Muscle of leg (tissue), 11 donors: ENCODE data around the gene FRMD4A. TPM values are rescaled to one million over a fixed set of nuclear protein-coding genes. Genes with fewer than 3 reads are reported as not detected.

Experiments used
- DNase-seq: peaks from one replicate; pipeline ENCODE4 v3.0.0; 2013
- H3K27ac ChIP-seq: one replicate; pipeline ENCODE4 v1.5.1; 2013; ENCODE audit warnings: mild to moderate bottlenecking, low read length, control low read depth
- H3K27me3 ChIP-seq: one replicate; pipeline ENCODE4 v1.6.1; 2013; ENCODE audit warnings: low read length; ENCODE audit not compliant: control insufficient read depth, insufficient read depth
- H3K36me3 ChIP-seq: one replicate; pipeline ENCODE4 v1.6.1; 2013; ENCODE audit warnings: low read length; ENCODE audit not compliant: control insufficient read depth, insufficient read depth
- H3K4me1 ChIP-seq: one replicate; pipeline ENCODE4 v1.6.1; 2013; ENCODE audit warnings: low read length; ENCODE audit not compliant: control insufficient read depth, insufficient read depth
- H3K4me3 ChIP-seq: one replicate; pipeline ENCODE4 v1.5.1; 2013; ENCODE audit warnings: low read length, control low read depth
- H3K9me3 ChIP-seq: replicated peaks from 2 replicates; pipeline ENCODE4 v1.6.1; 2013; ENCODE audit warnings: low read depth, low read length; ENCODE audit not compliant: control insufficient read depth
- WGBS: methylation state at CpG from one replicate; pipeline ENCODE4 v1.1.5; 2013; ENCODE audit warnings: missing lambda C conversion rate; ENCODE audit not compliant: insufficient coverage; 5-methylcytosine and 5-hydroxymethylcytosine counted together
- polyA plus RNA-seq, 8 donors: library from polyadenylated mRNA; unstranded; fragments of 120-200 nt; gene quantifications; one replicate each; pipeline versions ENCODE4 v1.2.1 to v1.2.3, GENCODE V29; 2013; ENCODE audit warnings: inconsistent platforms in 1 of 8, low replicate concordance in 1 of 8; ENCODE audit not compliant: insufficient read length in 8 of 8, insufficient read depth in 1 of 8
- total RNA-seq: library from RNA; stranded (reverse); fragments of 120-200 nt; gene quantifications from one replicate; pipeline ENCODE4 v1.2.4, GENCODE V29; 2013

FRMD4A gene
- total and polyA plus RNA-seq, 9 donors = 29.1 to 53.1 (median 42.0) TPM

- WGBS = 74% methylated on average over 3 of the region's 3 CpGs
- DNase-seq = no peak
Observed at GRCh38 chr10:13822490-13822889, 508.2 kb downstream of the FRMD4A start.

GRCh38 chr10:13820964-13821337 lies 509.8 kb downstream of the FRMD4A start:
- Histone ChIP-seq H3K4me1 (peaks cover 29% of the 10 kb centered on the region), H3K36me3 (no peaks in the 10 kb centered on the region), H3K9me3 (peaks cover 6% of the 10 kb centered on the region), H3K4me3 (no peak overlapping the region), H3K27ac (peak overlapping the region; percentile 51), H3K27me3 (no peaks in the 10 kb centered on the region)
- WGBS = 42% methylated on average over 6 of the region's 9 CpGs
- DNase-seq = no peak

More at GRCh38 chr10:13822490-13822889, 508.2 kb downstream of the FRMD4A start:
- Histone ChIP-seq H3K27ac (no peak overlapping the region), H3K4me3 (no peak overlapping the region), H3K36me3 (no peaks in the 10 kb centered on the region), H3K4me1 (peaks cover 24% of the 10 kb centered on the region), H3K9me3 (no peaks in the 10 kb centered on the region), H3K27me3 (no peaks in the 10 kb centered on the region)

GRCh38 chr10:13820119-13820963 lies 510.4 kb downstream of the FRMD4A start:
- H3K4me3 ChIP-seq = no peak overlapping the region
- no peaks in the 10 kb centered on the region for H3K36me3 ChIP-seq
- H3K27me3 ChIP-seq = no peaks in the 10 kb centered on the region
- peaks cover 10% of the 10 kb centered on the region for H3K9me3 ChIP-seq
- DNase-seq = no peak
- peaks cover 29% of the 10 kb centered on the region for H3K4me1 ChIP-seq
- 87% methylated on average over 16 of the region's 19 CpGs for WGBS
- peak overlapping the region; percentile 51 for H3K27ac ChIP-seq

GRCh38 chr10:13816195-13816925 lies 514.4 kb downstream of the FRMD4A start:
- H3K36me3 ChIP-seq = no peaks in the 10 kb centered on the region
- 28% methylated on average over 5 of the region's 7 CpGs for WGBS
- no peak overlapping the region for H3K4me3 ChIP-seq
- peaks cover 10% of the 10 kb centered on the region for H3K9me3 ChIP-seq
- H3K27ac ChIP-seq = no peak overlapping the region
- peak; percentile 70 for DNase-seq
- H3K4me1 ChIP-seq = peaks cover 15% of the 10 kb centered on the region
- H3K27me3 ChIP-seq = no peaks in the 10 kb centered on the region

GRCh38 chr10:13815756-13816155 lies 515.0 kb downstream of the FRMD4A start:
- Histone ChIP-seq H3K4me3 (no peak overlapping the region), H3K4me1 (peaks cover 12% of the 10 kb centered on the region), H3K9me3 (peaks cover 10% of the 10 kb centered on the region), H3K27me3 (no peaks in the 10 kb centered on the region), H3K27ac (no peak overlapping the region), H3K36me3 (no peaks in the 10 kb centered on the region)
- DNase-seq = no peak

GRCh38 chr10:13813550-13813949 lies 517.2 kb downstream of the FRMD4A start:
- Histone ChIP-seq H3K27ac (no peak overlapping the region), H3K36me3 (no peaks in the 10 kb centered on the region), H3K4me3 (no peak overlapping the region), H3K9me3 (peaks cover 10% of the 10 kb centered on the region), H3K27me3 (no peaks in the 10 kb centered on the region), H3K4me1 (peaks cover 20% of the 10 kb centered on the region)
- no peak for DNase-seq
- WGBS = 90% methylated on average over 2 of the region's 5 CpGs

GRCh38 chr10:13812804-13813203 lies 517.9 kb downstream of the FRMD4A start:
- Histone ChIP-seq H3K9me3 (peaks cover 10% of the 10 kb centered on the region), H3K27me3 (no peaks in the 10 kb centered on the region), H3K4me3 (no peak overlapping the region), H3K27ac (no peak overlapping the region), H3K36me3 (no peaks in the 10 kb centered on the region), H3K4me1 (peaks cover 23% of the 10 kb centered on the region)
- DNase-seq = no peak
- 93% methylated on average over 9 of the region's 11 CpGs for WGBS

- H3K36me3 ChIP-seq = no peaks in the 10 kb centered on the region
- peak; percentile 55 for DNase-seq
- 9% methylated on average over 2 of the region's 4 CpGs for WGBS
- no peaks in the 10 kb centered on the region for H3K27me3 ChIP-seq
- H3K4me3 ChIP-seq = no peak overlapping the region
- peaks cover 18% of the 10 kb centered on the region for H3K4me1 ChIP-seq
- peak overlapping the region; percentile 38 for H3K27ac ChIP-seq
- H3K9me3 ChIP-seq = peaks cover 1% of the 10 kb centered on the region
Observed at GRCh38 chr10:13810568-13810967, 520.2 kb downstream of the FRMD4A start.

- no peaks in the 10 kb centered on the region for H3K27me3 ChIP-seq
- H3K4me1 ChIP-seq = peaks cover 18% of the 10 kb centered on the region
- WGBS = 27% methylated on average over 6 of the region's 6 CpGs
- no peak for DNase-seq
- H3K36me3 ChIP-seq = no peaks in the 10 kb centered on the region
- no peak overlapping the region for H3K27ac ChIP-seq
- H3K9me3 ChIP-seq = no peaks in the 10 kb centered on the region
- no peak overlapping the region for H3K4me3 ChIP-seq
Observed at GRCh38 chr10:13809427-13809826, 521.3 kb downstream of the FRMD4A start.

- Histone ChIP-seq H3K4me1 (peaks cover 18% of the 10 kb centered on the region), H3K36me3 (no peaks in the 10 kb centered on the region), H3K4me3 (no peak overlapping the region), H3K9me3 (no peaks in the 10 kb centered on the region), H3K27ac (no peak overlapping the region), H3K27me3 (no peaks in the 10 kb centered on the region)
- WGBS = 88% methylated on average over 9 of the region's 15 CpGs
- no peak for DNase-seq
Observed at GRCh38 chr10:13808556-13809391, 522.0 kb downstream of the FRMD4A start.
